ENCODE data around the gene BCL2L12. TPM values are rescaled to one million over a fixed set of nuclear protein-coding genes. Genes with fewer than 3 reads are reported as not detected.
A peak's percentile ranks its signal among the peaks of the same experiment; 100 is the strongest.

BCL2L12 gene
- total RNA-seq, 4 donors from 2014 or later: 4.7 to 6.8 (median 5.8) TPM

GRCh38 chr19:49688531-49689132 is 22.9 kb downstream of the BCL2L12 start:
- no peak for DNase-seq (ENCODE audit: low spot score in 2 of 2)
- Histone ChIP-seq H3K4me3 (peak overlapping the region in 1 of 4 donors; percentile 49), H3K4me1 (peaks cover 0 to 27% (median 10%) of the 10 kb centered on the region in 4 donors), H3K9me3 (no peaks in the 10 kb centered on the region), H3K27ac (peak overlapping the region in 1 of 4 donors; percentile 60), H3K36me3 (peaks cover 0 to 53% (median 19%) of the 10 kb centered on the region in 3 donors), H3K27me3 (peaks cover 0 to 39% of the 10 kb centered on the region in 2 donors)
- TF ChIP-seq POLR2A (IDR thresholded peaks at IDR 0.05) (no peak), EP300 (IDR thresholded peaks at IDR 0.05) (no peak), CTCF (IDR thresholded peaks at IDR 0.05) (no peak)
- 67 to 78% methylated on average over 10 to 12 of the region's 12 CpGs for WGBS, 2 donors

GRCh38 chr19:49689133-49690078 is 23.7 kb downstream of the BCL2L12 start, which contains the start of gene ADM5:
ADM5 (plus strand) TSS chr19:49689594; CDS start chr19:49689838, 244 bp downstream.
- peaks cover 0 to 45% (median 16%) of the 10 kb centered on the region in 3 donors for H3K36me3 ChIP-seq
- 32 to 36% methylated on average over 45 to 52 of the region's 54 CpGs for WGBS, 2 donors
- DNase-seq (ENCODE audit: low spot score in 2 of 2): no peak
- H3K27me3 ChIP-seq: peaks cover 0 to 39% of the 10 kb centered on the region in 2 donors
- H3K9me3 ChIP-seq: no peaks in the 10 kb centered on the region
- TF ChIP-seq POLR2A (IDR thresholded peaks at IDR 0.05) (no peak), CTCF (IDR thresholded peaks at IDR 0.05) (peak; percentile 25 to 42 (median 36))
- peaks cover 0 to 27% (median 10%) of the 10 kb centered on the region in 4 donors for H3K4me1 ChIP-seq
- H3K4me3 ChIP-seq: peak within 1 kb of the TSS; percentile 24 to 49 (median 35)
- H3K27ac ChIP-seq: peak within 1 kb of the TSS in 3 of 4 donors; percentile 13 to 60 (median 15)

GRCh38 chr19:49690079-49690655 is 24.4 kb downstream of the BCL2L12 start:
- Histone ChIP-seq H3K9me3 (no peaks in the 10 kb centered on the region), H3K36me3 (peaks cover 0 to 38% (median 9%) of the 10 kb centered on the region in 3 donors), H3K4me1 (peaks cover 0 to 27% (median 10%) of the 10 kb centered on the region in 4 donors), H3K4me3 (peak overlapping the region; percentile 24 to 49 (median 35)), H3K27ac (peak overlapping the region; percentile 8 to 60 (median 14)), H3K27me3 (peaks cover 0 to 39% of the 10 kb centered on the region in 2 donors)
- no peak for DNase-seq (ENCODE audit: low spot score in 2 of 2)
- WGBS, 2 donors: 18% methylated on average over 22 to 27 of the region's 39 CpGs
- TF ChIP-seq POLR2A (IDR thresholded peaks at IDR 0.05): no peak
- TF ChIP-seq EP300 (IDR thresholded peaks at IDR 0.05): no peak
- peak in 1 of 5 experiments; percentile 3 for TF ChIP-seq CTCF (IDR thresholded peaks at IDR 0.05)

GRCh38 chr19:49690656-49691242 is 25.0 kb downstream of the BCL2L12 start, which contains the start of gene CPT1C:
CPT1C (plus strand) TSS chr19:49691116; CDS start chr19:49692253, 1,137 bp downstream.
- H3K36me3 ChIP-seq: peaks cover 0 to 32% (median 7%) of the 10 kb centered on the region in 3 donors
- TF ChIP-seq EP300 (IDR thresholded peaks at IDR 0.05) (no peak), POLR2A (IDR thresholded peaks at IDR 0.05) (peak in 1 of 2 donors; percentile 31)
- H3K27me3 ChIP-seq: peaks cover 0 to 39% of the 10 kb centered on the region in 2 donors
- 2 to 5% methylated on average over 38 of the region's 38 CpGs for WGBS, 2 donors
- peaks cover 0 to 27% (median 10%) of the 10 kb centered on the region in 4 donors for H3K4me1 ChIP-seq
- DNase-seq (ENCODE audit: low spot score in 2 of 2): peak; percentile 47 to 70
- H3K27ac ChIP-seq: peak within 1 kb of the TSS; percentile 8 to 60 (median 14)
- no peaks in the 10 kb centered on the region for H3K9me3 ChIP-seq
- H3K4me3 ChIP-seq: peak within 1 kb of the TSS; percentile 24 to 49 (median 35)
